K562 (cell line): ENCODE measurements around the gene CRIP1.

Source experiments
- BCLAF1 ChIP-seq, 2 experiments: fragments of 450-650 bp in 1 of 2; IDR thresholded peaks; 2 replicates each; pipeline ENCODE4 v1.6.1; 2011 to 2017; ENCODE audit warnings: low read depth in 2 of 2, antibody characterized with exemption in 1 of 2, borderline replicate concordance in 1 of 2, low read length in 1 of 2, mild to moderate bottlenecking in 1 of 2, mixed read lengths in 1 of 2; ENCODE audit not compliant: control insufficient read depth in 1 of 2
- GTF2E2 ChIP-seq: fragments of 200-800 bp; sonication (Bioruptor generic); IDR thresholded peaks from 2 replicates; pipeline ENCODE4 v1.6.1; 2016; ENCODE audit warnings: missing genetic modification characterization, missing compliant biosample characterization
- GTF2F1 ChIP-seq: IDR thresholded peaks from 2 replicates; pipeline ENCODE4 v1.6.1; 2011; ENCODE audit warnings: low read depth, low read length, improper control_type of control experiment
- NONO ChIP-seq, 2 experiments: fragments of 200-400 bp in 1 of 2; fragments of 450-650 bp in 1 of 2; formaldehyde crosslinking in 1 of 2; IDR thresholded peaks; 2 replicates each; pipeline ENCODE4 v1.6.1; 2017; ENCODE audit warnings: low read depth in 2 of 2, mild to moderate bottlenecking in 2 of 2, moderate library complexity in 2 of 2, low read length in 1 of 2
- PRDM10 ChIP-seq: fragments of 450-650 bp; IDR thresholded peaks from 2 replicates; pipeline ENCODE4 v1.6.1; 2018; ENCODE audit not compliant: partially characterized antibody
- TCF7L2 ChIP-seq: fragments of 150-350 bp; IDR thresholded peaks from 2 replicates; pipeline ENCODE4 v1.6.1; 2016; ENCODE audit warnings: low read depth, mild to moderate bottlenecking, low read length, moderate library complexity
- XRCC3 ChIP-seq: fragments of 450-650 bp; IDR thresholded peaks from 2 replicates; pipeline ENCODE4 v1.6.1; 2017; ENCODE audit warnings: mild to moderate bottlenecking, moderate library complexity
- ZNF23 ChIP-seq: fragments of 250-450 bp; sonication (Bioruptor Pico); IDR thresholded peaks from 2 replicates; pipeline ENCODE4 v1.4.0; 2020; ENCODE audit warnings: mild to moderate bottlenecking

GRCh38 chr14:105484997-105485393, 1.7 kb upstream of the CRIP1 start:
- TF ChIP-seq GTF2F1 (no peak), ZNF23 (no peak), BCLAF1 (IDR thresholded peaks at IDR 0.05; ENCODE audit: borderline replicate concordance in 1 of 2, control insufficient read depth in 1 of 2, low read depth in 2 of 2, low read length in 1 of 2) (no peak), PRDM10 (no peak), NONO (IDR thresholded peaks at IDR 0.05; ENCODE audit: low read depth in 2 of 2, low read length in 1 of 2) (no peak), TCF7L2 (no peak), XRCC3 (no peak), GTF2E2 (tag) (no peak)
